HepG2 (cell line): ENCODE data around the gene ZNF813. TPM values are rescaled to one million over a fixed set of nuclear protein-coding genes. Genes with fewer than 3 reads are reported as not detected.

Source experiments
- CERS6 ChIP-seq: sonication (generic); formaldehyde crosslinking; IDR thresholded peaks from 2 replicates; pipeline ENCODE4 v1.5.0; 2020; ENCODE audit warnings: missing genetic modification reagents
- polyA plus RNA-seq, 8 experiments: library from polyadenylated mRNA; depleted of rRNA in 3 of 8; stranded (reverse) in 7 of 8; unstranded in 1 of 8; fragments of >200 nt; fragmentation: Illumina TruSeq in 4 of 8; extraction: Trizol in 4 of 8; gene quantifications; 2 replicates each; pipeline versions ENCODE4 v1.2.1 to v1.2.3, GENCODE V29; 2011 to 2016; ENCODE audit warnings: low read depth in 4 of 8, missing spikeins in 1 of 8, mixed read lengths in 1 of 8; ENCODE audit not compliant: insufficient read depth in 1 of 8
- total RNA-seq, 5 experiments: library from RNA; depleted of rRNA; stranded (reverse); fragments of >200 nt; fragmentation: Illumina TruSeq; extraction: Trizol; gene quantifications; 2 replicates each; pipeline ENCODE4 v1.2.3, GENCODE V29; 2016; ENCODE audit warnings: low read depth in 1 of 5

Gene ZNF813
- total and polyA plus RNA-seq, 2 of the 13 experiments (the other 11 are each of a cell fraction or from before 2014, with no cell fraction given), result 2.1 to 8.9 TPM

GRCh38 chr19:53545271-53546065 is 77.9 kb downstream of the ZNF813 start (continued):
- no peak for TF ChIP-seq CERS6 (CRISPR knock-in tag)
- TF ChIP-seq, all 625 proteins: peak for 6

Other genes starting within 250 kb of the ZNF813 start
- not detected in 2 replicates for gene ZNF677, start 212.9 kb upstream of the ZNF813 start, total RNA-seq (2016; rRNA removed; fragmentation: Illumina TruSeq; extraction: Trizol)
- gene ZNF677, start 212.9 kb upstream of the ZNF813 start, polyA plus RNA-seq (2011; rRNA removed), result not detected in 2 replicates
- not detected in 2 replicates for gene VN1R2, start 209.4 kb upstream of the ZNF813 start, total RNA-seq (2016; rRNA removed; fragmentation: Illumina TruSeq; extraction: Trizol)
- gene VN1R2, start 209.4 kb upstream of the ZNF813 start, polyA plus RNA-seq (2011; rRNA removed), result not detected in 2 replicates
- gene VN1R4, start 200.0 kb upstream of the ZNF813 start, total RNA-seq (2016; rRNA removed; fragmentation: Illumina TruSeq; extraction: Trizol), result not detected in 2 replicates
- not detected in 2 replicates for gene VN1R4, start 200.0 kb upstream of the ZNF813 start, polyA plus RNA-seq (2011; rRNA removed)
- gene ZNF845, start 134.0 kb upstream of the ZNF813 start, total RNA-seq (2016; rRNA removed; fragmentation: Illumina TruSeq; extraction: Trizol), result 9.6 and 15.1 TPM in 2 replicates
- 1.7 and 1.9 TPM in 2 replicates for gene ZNF845, start 134.0 kb upstream of the ZNF813 start, polyA plus RNA-seq (2011; rRNA removed)
- 8.7 and 9.9 TPM in 2 replicates for gene ZNF525, start 102.0 kb upstream of the ZNF813 start, total RNA-seq (2016; rRNA removed; fragmentation: Illumina TruSeq; extraction: Trizol)
- 2.8 and 3.4 TPM in 2 replicates for gene ZNF525, start 102.0 kb upstream of the ZNF813 start, polyA plus RNA-seq (2011; rRNA removed)
- 14.5 and 21.9 TPM in 2 replicates for gene ZNF765, start 72.6 kb upstream of the ZNF813 start, total RNA-seq (2016; rRNA removed; fragmentation: Illumina TruSeq; extraction: Trizol)
- 5.0 and 6.1 TPM in 2 replicates for gene ZNF765, start 72.6 kb upstream of the ZNF813 start, polyA plus RNA-seq (2011; rRNA removed)
- gene ZNF761, start 35.7 kb upstream of the ZNF813 start, total RNA-seq (2016; rRNA removed; fragmentation: Illumina TruSeq; extraction: Trizol), result 16.2 and 20.8 TPM in 2 replicates
- 11.6 and 12.0 TPM in 2 replicates for gene ZNF761, start 35.7 kb upstream of the ZNF813 start, polyA plus RNA-seq (2011; rRNA removed)
- 13.3 and 15.2 TPM in 2 replicates for gene ZNF331, start 70.4 kb downstream of the ZNF813 start, total RNA-seq (2016; rRNA removed; fragmentation: Illumina TruSeq; extraction: Trizol)
- 8.2 and 9.5 TPM in 2 replicates for gene ZNF331, start 70.4 kb downstream of the ZNF813 start, polyA plus RNA-seq (2011; rRNA removed)
- gene DPRX, start 164.3 kb downstream of the ZNF813 start, total RNA-seq (2016; rRNA removed; fragmentation: Illumina TruSeq; extraction: Trizol), result not detected in 2 replicates
- 0.24 TPM in 1 of 2 replicates, not detected in the other for gene DPRX, start 164.3 kb downstream of the ZNF813 start, polyA plus RNA-seq (2011; rRNA removed)